ENCODE measurements around the gene PCSK5. TPM values are rescaled to one million over a fixed set of nuclear protein-coding genes. Genes with fewer than 3 reads are reported as not detected.

Gene PCSK5
- total and polyA plus RNA-seq, 2 donors (not counting 1 experiment from before 2014, with no cell fraction given) = 0.09 TPM; not detected in 1

- no peak overlapping the region for H3K9ac ChIP-seq (ENCODE audit: low read length)
- CTCF ChIA-PET = no interaction called here
- intact Hi-C loops (cut with micrococcal nuclease) = no loop called here
- H3K9me3 Mint-ChIP-seq (ENCODE audit: insufficient read depth) = peaks cover 2% of the 10 kb centered on the region
- ATAC-seq (ENCODE audit: low read depth) (no peak), DNase-seq (no peak)
- H4K20me1 ChIP-seq (ENCODE audit: control insufficient read depth, insufficient read depth, low read length, poor library complexity, severe bottlenecking) = no peaks in the 10 kb centered on the region
- no peaks in the 10 kb centered on the region for H3K79me2 ChIP-seq (ENCODE audit: control insufficient read depth, insufficient read depth, low read length)
- TF ChIP-seq CTCF (IDR thresholded peaks at IDR 0.05) = no peak
- TF ChIP-seq EZH2 (IDR thresholded peaks at IDR 0.05; ENCODE audit: borderline replicate concordance, insufficient read depth, low read depth, low read length, poor library complexity, severe bottlenecking) = no peak
- no peak overlapping the region for H3K27ac ChIP-seq (ENCODE audit: low read length in 2 of 2)
- no peak overlapping the region for H2AFZ ChIP-seq (ENCODE audit: insufficient read depth, low read depth, low read length, poor library complexity, severe bottlenecking)
- H3K4me1 ChIP-seq (ENCODE audit: control insufficient read depth in 2 of 2, insufficient read depth in 2 of 2, low read length in 2 of 2) = no peaks in the 10 kb centered on the region
- no peaks in the 10 kb centered on the region for H3K36me3 ChIP-seq (replicated peaks in 1 of 2; ENCODE audit: control extremely low read depth in 1 of 2, control insufficient read depth in 1 of 2, extremely low read depth in 1 of 2, insufficient read depth in 2 of 2, low read length in 1 of 2)
- 100% methylated on average over 1 of the region's 1 CpG for WGBS (ENCODE audit: insufficient coverage)
- peaks cover 0 to 1% (median 0%) of the 10 kb centered on the region in 3 donors for H3K9me3 ChIP-seq (ENCODE audit: control extremely low read depth in 1 of 3, control insufficient read depth in 2 of 3, insufficient read depth in 1 of 3, low read length in 2 of 3)
- no peak overlapping the region for H3K4me3 ChIP-seq (ENCODE audit: control extremely low read depth in 1 of 5, extremely low read depth in 1 of 5, insufficient read depth in 1 of 5, low read depth in 2 of 5, low read length in 4 of 5)
- no peaks in the 10 kb centered on the region for H3K4me1 Mint-ChIP-seq
- H3K27me3 Mint-ChIP-seq = no peaks in the 10 kb centered on the region
- POLR2A ChIA-PET = no interaction called here
- no peak overlapping the region for H3K4me3 Mint-ChIP-seq
- no peaks in the 10 kb centered on the region for H3K27me3 ChIP-seq (replicated peaks in 1 of 4; ENCODE audit: control extremely low read depth in 1 of 4, control insufficient read depth in 3 of 4, insufficient read depth in 4 of 4, low read length in 3 of 4)
- H3K27ac Mint-ChIP-seq = no peak overlapping the region
- H3K4me2 ChIP-seq (replicated peaks; ENCODE audit: low read depth, low read length, poor library complexity, severe bottlenecking) = no peak overlapping the region
Observed at GRCh38 chr9:76086539-76086938, 196.1 kb downstream of the PCSK5 start.

- ChIA-PET CTCF (no interaction called here), POLR2A (no interaction called here)
- no peak overlapping the region for H3K4me3 ChIP-seq (ENCODE audit: control extremely low read depth in 1 of 5, extremely low read depth in 1 of 5, insufficient read depth in 1 of 5, low read depth in 2 of 5, low read length in 4 of 5)
- intact Hi-C loops (cut with micrococcal nuclease) = no loop called here
- 100% methylated on average over 1 of the region's 1 CpG for whole genome bisulfite sequencing (ENCODE audit: insufficient coverage)
- no peak overlapping the region for H3K4me2 ChIP-seq (replicated peaks; ENCODE audit: low read depth, low read length, poor library complexity, severe bottlenecking)
- no peaks in the 10 kb centered on the region for H3K27me3 ChIP-seq (replicated peaks in 1 of 4; ENCODE audit: control extremely low read depth in 1 of 4, control insufficient read depth in 3 of 4, insufficient read depth in 4 of 4, low read length in 3 of 4)
- Mint-ChIP-seq H3K27me3 (no peaks in the 10 kb centered on the region), H3K9me3 (ENCODE audit: insufficient read depth) (no peaks in the 10 kb centered on the region), H3K27ac (no peak overlapping the region), H3K4me3 (no peak overlapping the region), H3K4me1 (no peaks in the 10 kb centered on the region)
- H3K27ac ChIP-seq (ENCODE audit: low read length in 2 of 2) = no peak overlapping the region
- no peaks in the 10 kb centered on the region for H4K20me1 ChIP-seq (ENCODE audit: control insufficient read depth, insufficient read depth, low read length, poor library complexity, severe bottlenecking)
- peaks cover 0 to 3% (median 0%) of the 10 kb centered on the region in 3 donors for H3K9me3 ChIP-seq (ENCODE audit: control extremely low read depth in 1 of 3, control insufficient read depth in 2 of 3, insufficient read depth in 1 of 3, low read length in 2 of 3)
- ATAC-seq (ENCODE audit: low read depth) = no peak
- no peak for TF ChIP-seq EZH2 (IDR thresholded peaks at IDR 0.05; ENCODE audit: borderline replicate concordance, insufficient read depth, low read depth, low read length, poor library complexity, severe bottlenecking)
- TF ChIP-seq CTCF (IDR thresholded peaks at IDR 0.05) = no peak
- H2AFZ ChIP-seq (ENCODE audit: insufficient read depth, low read depth, low read length, poor library complexity, severe bottlenecking) = no peak overlapping the region
- H3K79me2 ChIP-seq (ENCODE audit: control insufficient read depth, insufficient read depth, low read length) = no peaks in the 10 kb centered on the region
- H3K36me3 ChIP-seq (replicated peaks in 1 of 2; ENCODE audit: control extremely low read depth in 1 of 2, control insufficient read depth in 1 of 2, extremely low read depth in 1 of 2, insufficient read depth in 2 of 2, low read length in 1 of 2) = no peaks in the 10 kb centered on the region
- H3K9ac ChIP-seq (ENCODE audit: low read length) = no peak overlapping the region
- DNase-seq = no peak
- H3K4me1 ChIP-seq (ENCODE audit: control insufficient read depth in 2 of 2, insufficient read depth in 2 of 2, low read length in 2 of 2) = no peaks in the 10 kb centered on the region
Observed at GRCh38 chr9:76087976-76088375, 197.5 kb downstream of the PCSK5 start.
